K562 (cell line): ENCODE results near the gene FADS1.

Experiments used
- CUX1 ChIP-seq: fragments of 200-800 bp; sonication (Bioruptor generic); IDR thresholded peaks from 2 replicates; pipeline ENCODE4 v1.6.1; 2016; ENCODE audit warnings: missing genetic modification characterization, missing compliant biosample characterization
- EGR1 ChIP-seq: fragments of 450-650 bp; conservative IDR thresholded peaks from 2 replicates; pipeline ENCODE4 v1.6.1; 2017; ENCODE audit warnings: mild to moderate bottlenecking
- FOXA3 ChIP-seq, 2 experiments: fragments of 450-650 bp in 1 of 2; sonication (generic) in 1 of 2; formaldehyde crosslinking; IDR thresholded peaks in 1 of 2; conservative IDR thresholded peaks in 1 of 2; 2 replicates each; pipeline versions ENCODE4 v1.4.0 to v1.8.0; 2020 to 2022; ENCODE audit warnings: mild to moderate bottlenecking in 2 of 2, missing genetic modification reagents in 1 of 2
- LARP7 ChIP-seq: fragments of 450-650 bp; IDR thresholded peaks from 2 replicates; pipeline ENCODE4 v1.6.1; 2016
- MTA2 ChIP-seq: fragments of 450-650 bp; IDR thresholded peaks from 2 replicates; pipeline ENCODE4 v1.6.1; 2016; ENCODE audit warnings: low read depth
- MXI1 ChIP-seq: IDR thresholded peaks from 2 replicates; pipeline ENCODE4 v1.6.1; 2011; ENCODE audit warnings: low read depth, mild to moderate bottlenecking, improper control_type of control experiment, low read length
- POLR2H ChIP-seq: IDR thresholded peaks from 2 replicates; pipeline ENCODE4 v1.6.1; 2016; ENCODE audit warnings: missing genetic modification characterization, low read depth, mild to moderate bottlenecking, control low read depth, missing compliant biosample characterization, moderate library complexity
- U2AF1 ChIP-seq: fragments of 200-400 bp; formaldehyde crosslinking; optimal IDR thresholded peaks from 2 replicates; pipeline ENCODE3; 2017; ENCODE audit warnings: mild to moderate bottlenecking, low read depth, low read length, moderate library complexity
- ZNF175 ChIP-seq: fragments of 200-800 bp; sonication (Bioruptor generic); IDR thresholded peaks from 2 replicates; pipeline ENCODE4 v1.6.1; 2016; ENCODE audit warnings: low read depth, mild to moderate bottlenecking, missing genetic modification characterization, missing compliant biosample characterization
- ZNF561 ChIP-seq: fragments of 450-650 bp; formaldehyde crosslinking; conservative IDR thresholded peaks from 2 replicates; pipeline ENCODE4 v1.4.0; 2020; ENCODE audit warnings: mild to moderate bottlenecking, moderate library complexity
- ZNF785 ChIP-seq: fragments of 250-450 bp; sonication (Bioruptor Pico); IDR thresholded peaks from 2 replicates; pipeline ENCODE4 v1.4.0; 2020; ENCODE audit warnings: mild to moderate bottlenecking
- TF ChIP-seq, protein P1 (sequence below), 3 experiments: IDR thresholded peaks in 2 of 3; conservative IDR thresholded peaks in 1 of 3; 2 replicates each; pipeline ENCODE4 v1.5.1; 2011 to 2012; ENCODE audit warnings: low read length in 3 of 3, mild to moderate bottlenecking in 3 of 3, control low read depth in 2 of 3, improper control_type of control experiment in 1 of 3, inconsistent platforms in 1 of 3, low read depth in 1 of 3, mixed read lengths in 1 of 3, moderate library complexity in 1 of 3; ENCODE audit not compliant: insufficient read depth in 2 of 3
- TF ChIP-seq, protein P2 (sequence below): sonication (generic); formaldehyde crosslinking; IDR thresholded peaks from 2 replicates; pipeline ENCODE4 v1.8.1; 2023; ENCODE audit warnings: mild to moderate bottlenecking, missing genetic modification reagents

DNA sequence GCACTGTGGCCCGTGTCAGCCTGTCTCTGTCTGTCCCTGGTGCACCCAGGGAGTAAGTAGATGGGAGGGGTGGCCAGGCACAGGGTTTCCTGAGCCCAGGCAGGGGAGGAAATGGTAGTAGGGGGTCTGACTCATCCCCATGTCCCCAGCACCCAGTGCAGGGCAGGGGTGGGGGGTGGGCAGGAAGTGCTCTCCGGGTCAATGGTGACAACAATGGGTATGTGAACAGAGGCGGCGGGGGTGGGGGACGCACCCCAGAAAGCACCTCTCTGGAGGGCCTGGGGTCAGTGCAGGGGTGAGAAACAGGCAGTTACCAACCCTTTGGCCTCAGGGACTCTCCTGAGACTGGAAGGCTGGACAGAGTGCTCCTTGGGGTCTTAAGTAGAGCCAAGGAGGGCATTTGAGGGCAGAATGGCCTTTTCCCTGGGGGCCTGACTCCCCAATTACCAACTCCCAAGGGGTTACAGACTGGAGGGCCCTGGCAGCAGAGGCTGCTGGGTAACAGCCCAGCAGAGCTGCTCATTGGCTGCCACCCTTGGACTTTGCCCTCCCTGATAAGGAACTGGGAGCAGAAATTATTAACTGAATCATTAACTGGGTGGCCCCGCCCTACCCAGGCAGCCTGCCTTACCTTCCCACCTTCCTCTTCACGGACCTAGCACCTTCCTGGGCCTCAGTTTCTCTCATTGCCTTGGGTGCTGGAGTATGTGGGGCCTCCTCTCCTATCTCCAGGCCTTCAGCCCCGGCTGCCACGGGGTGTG is 60.2 kb downstream of the FADS1 start:
- TF ChIP-seq FOXA3 (CRISPR knock-in tag; conservative IDR thresholded peaks at IDR 0.05 in 1 of 2, IDR thresholded peaks at IDR 0.05 in 1 of 2) (no peak), CUX1 (CRISPR knock-in tag) (no peak), U2AF1 (no peak), MTA2 (no peak), ZNF785 (no peak), MXI1 (no peak), POLR2H (tag) (no peak), EGR1 (peak; percentile 66), ZNF175 (CRISPR knock-in tag) (no peak; the same call in 1 of the 2 replicates), ZNF561 (CRISPR knock-in tag) (no peak), LARP7 (no peak)
- TF ChIP-seq, protein P1, sequence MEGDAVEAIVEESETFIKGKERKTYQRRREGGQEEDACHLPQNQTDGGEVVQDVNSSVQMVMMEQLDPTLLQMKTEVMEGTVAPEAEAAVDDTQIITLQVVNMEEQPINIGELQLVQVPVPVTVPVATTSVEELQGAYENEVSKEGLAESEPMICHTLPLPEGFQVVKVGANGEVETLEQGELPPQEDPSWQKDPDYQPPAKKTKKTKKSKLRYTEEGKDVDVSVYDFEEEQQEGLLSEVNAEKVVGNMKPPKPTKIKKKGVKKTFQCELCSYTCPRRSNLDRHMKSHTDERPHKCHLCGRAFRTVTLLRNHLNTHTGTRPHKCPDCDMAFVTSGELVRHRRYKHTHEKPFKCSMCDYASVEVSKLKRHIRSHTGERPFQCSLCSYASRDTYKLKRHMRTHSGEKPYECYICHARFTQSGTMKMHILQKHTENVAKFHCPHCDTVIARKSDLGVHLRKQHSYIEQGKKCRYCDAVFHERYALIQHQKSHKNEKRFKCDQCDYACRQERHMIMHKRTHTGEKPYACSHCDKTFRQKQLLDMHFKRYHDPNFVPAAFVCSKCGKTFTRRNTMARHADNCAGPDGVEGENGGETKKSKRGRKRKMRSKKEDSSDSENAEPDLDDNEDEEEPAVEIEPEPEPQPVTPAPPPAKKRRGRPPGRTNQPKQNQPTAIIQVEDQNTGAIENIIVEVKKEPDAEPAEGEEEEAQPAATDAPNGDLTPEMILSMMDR (IDR thresholded peaks at IDR 0.05 in 2 of 3, conservative IDR thresholded peaks at IDR 0.05 in 1 of 3; ENCODE audit: insufficient read depth in 2 of 3, low read depth in 1 of 3, low read length in 3 of 3), result no peak
- TF ChIP-seq, protein P2, sequence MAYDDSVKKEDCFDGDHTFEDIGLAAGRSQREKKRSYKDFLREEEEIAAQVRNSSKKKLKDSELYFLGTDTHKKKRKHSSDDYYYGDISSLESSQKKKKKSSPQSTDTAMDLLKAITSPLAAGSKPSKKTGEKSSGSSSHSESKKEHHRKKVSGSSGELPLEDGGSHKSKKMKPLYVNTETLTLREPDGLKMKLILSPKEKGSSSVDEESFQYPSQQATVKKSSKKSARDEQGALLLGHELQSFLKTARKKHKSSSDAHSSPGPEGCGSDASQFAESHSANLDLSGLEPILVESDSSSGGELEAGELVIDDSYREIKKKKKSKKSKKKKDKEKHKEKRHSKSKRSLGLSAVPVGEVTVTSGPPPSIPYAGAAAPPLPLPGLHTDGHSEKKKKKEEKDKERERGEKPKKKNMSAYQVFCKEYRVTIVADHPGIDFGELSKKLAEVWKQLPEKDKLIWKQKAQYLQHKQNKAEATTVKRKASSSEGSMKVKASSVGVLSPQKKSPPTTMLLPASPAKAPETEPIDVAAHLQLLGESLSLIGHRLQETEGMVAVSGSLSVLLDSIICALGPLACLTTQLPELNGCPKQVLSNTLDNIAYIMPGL, result no peak
